ENCODE results near the gene DARS1.
"Not testable (repeated sequence)": the region's sequence is repeated elsewhere in the genome, so short reads cannot be mapped to it uniquely, and the experiment has no call there.

Gene DARS1

GRCh38 chr2:135960656-135961551 lies 24.5 kb downstream of the DARS1 start:
- peak; percentile 74 for DNase-seq (ENCODE audit: low read depth)
- no peak for TF ChIP-seq CTCF (IDR thresholded peaks at IDR 0.05; ENCODE audit: low read length, missing control alignments)
- H3K4me3 ChIP-seq (replicated peaks; ENCODE audit: low read depth, low read length): no peak overlapping the region

- H3K4me3 ChIP-seq (replicated peaks; ENCODE audit: low read depth, low read length): no peak overlapping the region
- no peak for TF ChIP-seq CTCF (IDR thresholded peaks at IDR 0.05; ENCODE audit: low read length, missing control alignments)
- no peak for DNase-seq (ENCODE audit: low read depth)
Observed at GRCh38 chr2:135960150-135960549, 25.3 kb downstream of the DARS1 start.

GRCh38 chr2:135958927-135959326 lies 26.5 kb downstream of the DARS1 start:
- DNase-seq (ENCODE audit: low read depth); H3K4me3 ChIP-seq (replicated peaks; ENCODE audit: low read depth, low read length): not testable (repeated sequence)

GRCh38 chr2:135954020-135954601 lies 31.3 kb downstream of the DARS1 start:
- no peak for DNase-seq (ENCODE audit: low read depth)
- H3K4me3 ChIP-seq (replicated peaks; ENCODE audit: low read depth, low read length): no peak overlapping the region
- no peak for TF ChIP-seq CTCF (IDR thresholded peaks at IDR 0.05; ENCODE audit: low read length, missing control alignments)

DNA sequence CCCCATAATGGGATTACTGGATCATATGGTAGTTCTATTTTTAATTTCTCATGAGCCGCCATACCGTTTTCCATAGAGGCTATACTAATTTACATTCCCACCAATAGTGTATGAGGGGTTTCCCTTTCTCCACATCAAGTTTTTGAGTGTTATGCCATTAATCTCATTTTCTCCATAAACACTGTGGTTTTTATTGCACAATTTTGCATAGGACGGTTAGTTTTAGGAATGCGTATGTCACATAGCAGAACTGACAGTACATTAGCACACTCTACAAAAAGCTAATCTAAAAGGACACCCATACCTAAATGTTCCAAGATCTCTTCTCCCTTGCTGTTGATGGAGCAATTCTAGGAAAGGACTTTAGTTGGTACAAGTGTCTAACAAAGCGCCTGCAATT lies 32.5 kb downstream of the DARS1 start:
- TF ChIP-seq CTCF (IDR thresholded peaks at IDR 0.05; ENCODE audit: low read length, missing control alignments): no peak
- H3K4me3 ChIP-seq (replicated peaks; ENCODE audit: low read depth, low read length): no peak overlapping the region
- peak; percentile 28 for DNase-seq (ENCODE audit: low read depth)

GRCh38 chr2:135951041-135951583 lies 34.3 kb downstream of the DARS1 start:
- no peak for TF ChIP-seq CTCF (IDR thresholded peaks at IDR 0.05; ENCODE audit: low read length, missing control alignments)
- no peak for DNase-seq (ENCODE audit: low read depth)
- no peak overlapping the region for H3K4me3 ChIP-seq (replicated peaks; ENCODE audit: low read depth, low read length)

DNA sequence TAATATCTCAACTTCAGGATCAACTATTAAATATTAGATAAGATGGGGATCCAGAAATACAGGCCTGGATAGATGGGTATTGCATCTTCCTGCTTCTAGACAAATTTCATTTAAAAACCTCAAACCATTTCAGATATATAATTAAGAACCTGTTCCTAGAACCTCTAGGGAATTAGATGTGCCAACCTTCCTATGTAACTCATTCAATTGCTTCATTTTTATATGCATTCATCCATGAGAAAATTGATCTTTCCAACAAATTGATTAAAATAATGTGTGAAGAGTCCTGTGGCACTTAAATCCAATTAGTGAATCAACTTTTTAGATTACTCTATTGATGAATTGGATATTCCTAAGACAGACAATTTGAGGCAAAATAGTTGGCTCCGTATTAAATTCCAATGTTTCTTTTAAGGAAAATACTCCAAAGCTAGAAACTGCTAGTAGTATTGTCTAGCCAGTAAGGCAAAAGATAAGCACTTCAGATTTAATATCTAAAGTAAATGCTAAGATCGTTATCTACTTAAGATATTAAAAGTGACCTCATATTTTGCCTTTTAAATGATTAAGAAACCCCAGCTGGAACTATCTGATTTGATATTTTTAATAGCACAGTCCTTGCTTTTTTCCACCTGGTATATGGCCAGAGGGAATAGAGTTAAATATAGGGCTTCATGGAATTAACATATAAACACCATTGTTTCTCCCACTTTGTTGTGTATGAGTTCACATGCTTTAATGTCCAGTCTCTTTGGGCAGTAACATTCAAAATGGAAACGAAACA lies 35.8 kb downstream of the DARS1 start:
- no peak for DNase-seq (ENCODE audit: low read depth)
- no peak overlapping the region for H3K4me3 ChIP-seq (replicated peaks; ENCODE audit: low read depth, low read length)
- TF ChIP-seq CTCF (IDR thresholded peaks at IDR 0.05; ENCODE audit: low read length, missing control alignments): no peak

Data from fibroblast of pulmonary artery (primary cell).